Measurements from ENCODE around the gene TMEM184B.
"Not testable (repeated sequence)": the region's sequence is repeated elsewhere in the genome, so short reads cannot be mapped to it uniquely, and the experiment has no call there.

Gene TMEM184B

GRCh38 chr22:38177926-38178604, 94.7 kb downstream of the TMEM184B start:
- peak; percentile 95 for DNase-seq (ENCODE audit: low read depth)

GRCh38 chr22:38177571-38177925, 95.3 kb downstream of the TMEM184B start:
- DNase-seq (ENCODE audit: low read depth): not testable (repeated sequence)

GRCh38 chr22:38177044-38177443, 95.8 kb downstream of the TMEM184B start:
- no peak for DNase-seq (ENCODE audit: low read depth)

- DNase-seq (ENCODE audit: low read depth): peak; percentile 98
Measured at GRCh38 chr22:38176170-38176741, 96.6 kb downstream of the TMEM184B start.

GRCh38 chr22:38175206-38176118, 97.3 kb downstream of the TMEM184B start:
- DNase-seq (ENCODE audit: low read depth): no peak

- DNase-seq (ENCODE audit: low read depth): no peak
Measured at GRCh38 chr22:38174626-38175025, 98.2 kb downstream of the TMEM184B start.

GRCh38 chr22:38173641-38173906, 99.2 kb downstream of the TMEM184B start:
- DNase-seq (ENCODE audit: low read depth): no peak

GRCh38 chr22:38172832-38173640, 99.8 kb downstream of the TMEM184B start:
- DNase-seq (ENCODE audit: low read depth): peak; percentile 36

GRCh38 chr22:38171927-38172831, 100.6 kb downstream of the TMEM184B start:
- DNase-seq (ENCODE audit: low read depth): peak; percentile 6

GRCh38 chr22:38170469-38170868, 102.3 kb downstream of the TMEM184B start:
- no peak for DNase-seq (ENCODE audit: low read depth)
